Measurements from ENCODE around the gene SPEF1. TPM values are rescaled to one million over a fixed set of nuclear protein-coding genes. Genes with fewer than 3 reads are reported as not detected.

Gene SPEF1
- total and polyA plus RNA-seq, 2 of the 13 experiments (the other 11 are each of a cell fraction or from before 2014, with no cell fraction given) = 0.11 to 0.27 TPM

DNA sequence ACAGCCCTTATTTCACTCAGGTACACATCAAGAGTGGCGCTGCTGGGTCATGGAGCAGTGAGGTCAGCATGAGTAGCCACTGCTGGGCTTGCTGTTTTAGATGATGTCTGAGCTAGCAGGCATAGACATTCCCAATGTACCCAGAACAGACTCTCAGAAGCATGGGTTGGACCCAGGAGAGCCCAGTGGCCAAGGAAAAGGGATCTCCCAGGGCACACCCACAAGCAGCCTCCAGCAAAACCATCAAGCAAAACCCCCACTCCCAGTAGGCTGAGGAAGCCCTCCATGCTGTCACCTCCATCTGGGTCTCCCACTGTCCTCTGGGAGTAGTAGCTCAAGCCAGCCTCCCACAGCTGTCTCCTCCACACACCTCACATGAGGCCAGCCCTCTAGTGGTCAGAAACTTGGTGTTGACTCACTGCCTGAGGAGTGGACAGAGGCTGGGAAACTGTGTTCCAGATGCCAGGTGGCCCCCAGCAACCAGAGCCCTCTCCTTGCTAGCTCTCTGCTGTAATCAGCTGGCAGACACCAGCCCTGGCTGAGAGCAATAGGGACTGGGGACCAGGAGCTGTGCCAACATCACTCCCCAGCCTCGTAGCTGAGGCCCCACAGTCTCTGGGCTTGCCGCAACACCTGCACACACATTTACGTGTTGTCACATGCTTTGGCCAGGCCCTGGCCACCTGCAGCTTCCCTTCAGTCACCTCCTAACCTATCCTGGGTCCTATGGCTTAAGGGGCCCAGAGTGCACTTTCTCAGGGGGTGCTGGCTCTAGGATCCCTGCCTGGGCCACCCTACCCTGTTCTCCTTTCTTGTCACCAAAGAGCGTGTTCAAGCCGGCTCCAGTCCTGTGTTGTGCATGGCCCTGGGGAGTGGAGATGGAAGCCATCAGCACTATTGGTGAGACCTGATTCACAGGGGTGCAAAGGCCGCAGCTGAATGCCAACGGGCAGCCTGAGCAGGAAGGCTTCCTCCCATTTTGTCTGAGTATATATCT is 37.2 kb upstream of the SPEF1 start (continued):
- TF ChIP-seq ZNF234 (CRISPR knock-in tag; conservative IDR thresholded peaks at IDR 0.05) (no peak), ASH2L (IDR thresholded peaks at IDR 0.05; ENCODE audit: insufficient read length, low read depth, low read length) (peak; percentile 60), MATR3 (CRISPR knock-in tag; IDR thresholded peaks at IDR 0.05) (no peak), ZNF83 (CRISPR knock-in tag; IDR thresholded peaks at IDR 0.05; ENCODE audit: borderline replicate concordance) (peak; percentile 92), ZBTB7A (CRISPR knock-in tag; IDR thresholded peaks at IDR 0.05) (peak; percentile 89; the same call in 1 of the 2 replicates), NBN (conservative IDR thresholded peaks at IDR 0.05) (no peak), HIVEP1 (CRISPR knock-in tag; IDR thresholded peaks at IDR 0.05) (0 out of 2 replicates have a peak, but pooled peaks have one; percentile 30), SIN3A (IDR thresholded peaks at IDR 0.05; ENCODE audit: borderline replicate concordance, low read depth, low read length) (peak; percentile 93), ZNF562 (CRISPR knock-in tag; IDR thresholded peaks at IDR 0.05; ENCODE audit: borderline replicate concordance) (no peak), GATAD2A (CRISPR knock-in tag; IDR thresholded peaks at IDR 0.05) (peak; percentile 92), RNF2 (conservative IDR thresholded peaks at IDR 0.05; ENCODE audit: low read depth) (0 out of 2 replicates have a peak, but pooled peaks have one; percentile 44), MTA3 (CRISPR knock-in tag; IDR thresholded peaks at IDR 0.05) (no peak), SYNCRIP (IDR thresholded peaks at IDR 0.05; ENCODE audit: insufficient read depth, low read depth, low read length) (no peak), SRSF1 (optimal IDR thresholded peaks at IDR 0.05; ENCODE audit: low read depth, low read length) (peak; percentile 48), PRPF4 (IDR thresholded peaks at IDR 0.05; ENCODE audit: low read depth, low read length, poor library complexity, severe bottlenecking) (no peak), ZFP62 (CRISPR knock-in tag; IDR thresholded peaks at IDR 0.05) (no peak), ZEB1 (IDR thresholded peaks at IDR 0.05; ENCODE audit: insufficient replicate concordance, low read depth) (no peak), MAFF (IDR thresholded peaks at IDR 0.05; ENCODE audit: low read depth, low read length) (no peak), AKAP8 (CRISPR knock-in tag; IDR thresholded peaks at IDR 0.05) (peak; percentile 62; the same call in 1 of the 2 replicates), ZSCAN31 (CRISPR knock-in tag; IDR thresholded peaks at IDR 0.05; ENCODE audit: low read depth) (peak; percentile 75; the same call in 1 of the 2 replicates), RAD51 (IDR thresholded peaks at IDR 0.05; ENCODE audit: borderline replicate concordance) (no peak), NAIF1 (CRISPR knock-in tag; IDR thresholded peaks at IDR 0.05; ENCODE audit: borderline replicate concordance) (no peak), ZNF530 (CRISPR knock-in tag; IDR thresholded peaks at IDR 0.05; ENCODE audit: low read depth) (no peak)
- TF ChIP-seq, protein P1, sequence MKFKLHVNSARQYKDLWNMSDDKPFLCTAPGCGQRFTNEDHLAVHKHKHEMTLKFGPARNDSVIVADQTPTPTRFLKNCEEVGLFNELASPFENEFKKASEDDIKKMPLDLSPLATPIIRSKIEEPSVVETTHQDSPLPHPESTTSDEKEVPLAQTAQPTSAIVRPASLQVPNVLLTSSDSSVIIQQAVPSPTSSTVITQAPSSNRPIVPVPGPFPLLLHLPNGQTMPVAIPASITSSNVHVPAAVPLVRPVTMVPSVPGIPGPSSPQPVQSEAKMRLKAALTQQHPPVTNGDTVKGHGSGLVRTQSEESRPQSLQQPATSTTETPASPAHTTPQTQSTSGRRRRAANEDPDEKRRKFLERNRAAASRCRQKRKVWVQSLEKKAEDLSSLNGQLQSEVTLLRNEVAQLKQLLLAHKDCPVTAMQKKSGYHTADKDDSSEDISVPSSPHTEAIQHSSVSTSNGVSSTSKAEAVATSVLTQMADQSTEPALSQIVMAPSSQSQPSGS (CRISPR knock-in tag; IDR thresholded peaks at IDR 0.05) = peak; percentile 52; the same call in 1 of the 2 replicates
- TF ChIP-seq, protein P2, sequence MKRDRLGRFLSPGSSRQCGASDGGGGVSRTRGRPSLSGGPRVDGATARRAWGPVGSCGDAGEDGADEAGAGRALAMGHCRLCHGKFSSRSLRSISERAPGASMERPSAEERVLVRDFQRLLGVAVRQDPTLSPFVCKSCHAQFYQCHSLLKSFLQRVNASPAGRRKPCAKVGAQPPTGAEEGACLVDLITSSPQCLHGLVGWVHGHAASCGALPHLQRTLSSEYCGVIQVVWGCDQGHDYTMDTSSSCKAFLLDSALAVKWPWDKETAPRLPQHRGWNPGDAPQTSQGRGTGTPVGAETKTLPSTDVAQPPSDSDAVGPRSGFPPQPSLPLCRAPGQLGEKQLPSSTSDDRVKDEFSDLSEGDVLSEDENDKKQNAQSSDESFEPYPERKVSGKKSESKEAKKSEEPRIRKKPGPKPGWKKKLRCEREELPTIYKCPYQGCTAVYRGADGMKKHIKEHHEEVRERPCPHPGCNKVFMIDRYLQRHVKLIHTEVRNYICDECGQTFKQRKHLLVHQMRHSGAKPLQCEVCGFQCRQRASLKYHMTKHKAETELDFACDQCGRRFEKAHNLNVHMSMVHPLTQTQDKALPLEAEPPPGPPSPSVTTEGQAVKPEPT (CRISPR knock-in tag; IDR thresholded peaks at IDR 0.05; ENCODE audit: low read depth) = no peak
- TF ChIP-seq, protein P3, sequence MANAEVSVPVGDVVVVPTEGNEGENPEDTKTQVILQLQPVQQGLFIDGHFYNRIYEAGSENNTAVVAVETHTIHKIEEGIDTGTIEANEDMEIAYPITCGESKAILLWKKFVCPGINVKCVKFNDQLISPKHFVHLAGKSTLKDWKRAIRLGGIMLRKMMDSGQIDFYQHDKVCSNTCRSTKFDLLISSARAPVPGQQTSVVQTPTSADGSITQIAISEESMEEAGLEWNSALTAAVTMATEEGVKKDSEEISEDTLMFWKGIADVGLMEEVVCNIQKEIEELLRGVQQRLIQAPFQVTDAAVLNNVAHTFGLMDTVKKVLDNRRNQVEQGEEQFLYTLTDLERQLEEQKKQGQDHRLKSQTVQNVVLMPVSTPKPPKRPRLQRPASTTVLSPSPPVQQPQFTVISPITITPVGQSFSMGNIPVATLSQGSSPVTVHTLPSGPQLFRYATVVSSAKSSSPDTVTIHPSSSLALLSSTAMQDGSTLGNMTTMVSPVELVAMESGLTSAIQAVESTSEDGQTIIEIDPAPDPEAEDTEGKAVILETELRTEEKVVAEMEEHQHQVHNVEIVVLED (CRISPR knock-in tag; IDR thresholded peaks at IDR 0.05; ENCODE audit: borderline replicate concordance) = no peak; the same call in 1 of the 2 replicates
